ENCODE measurements around the gene KDM5C. TPM values are rescaled to one million over a fixed set of nuclear protein-coding genes. Genes with fewer than 3 reads are reported as not detected.

The KDM5C gene
- total RNA-seq, 1 donor from 2014 or later, result 65.2 TPM

DNA sequence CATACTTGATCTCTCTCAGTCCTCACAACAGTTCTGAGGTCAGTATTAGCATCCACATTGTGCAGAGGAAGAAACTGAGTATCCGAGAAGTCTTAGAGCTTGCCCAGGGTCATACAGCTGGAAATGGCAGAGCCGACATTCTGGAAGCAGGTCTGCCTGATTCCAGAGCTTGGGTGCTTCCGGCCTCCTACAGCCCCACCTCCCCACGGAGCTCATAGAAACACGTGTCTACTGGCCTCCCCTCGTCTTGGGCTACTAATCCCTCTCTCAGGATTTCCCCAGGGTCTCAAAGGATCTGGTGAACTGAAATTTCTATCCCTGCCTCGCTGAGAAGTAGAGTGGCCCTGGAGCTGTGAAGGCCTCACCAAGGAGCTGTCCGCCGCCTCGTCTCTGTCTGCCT lies 12.0 kb upstream of the KDM5C start:
- Histone ChIP-seq H3K4me1 (no peaks in the 10 kb centered on the region), H3K4me3 (no peak overlapping the region), H3K27ac (no peak overlapping the region), H3K36me3 (peaks cover 5% of the 10 kb centered on the region), H3K27me3 (no peaks in the 10 kb centered on the region), H3K9me3 (no peaks in the 10 kb centered on the region)
- ATAC-seq (no peak), DNase-seq (no peak)
- intact Hi-C loops (cut with DNase I), result no loop called here
- TF ChIP-seq, protein P1, sequence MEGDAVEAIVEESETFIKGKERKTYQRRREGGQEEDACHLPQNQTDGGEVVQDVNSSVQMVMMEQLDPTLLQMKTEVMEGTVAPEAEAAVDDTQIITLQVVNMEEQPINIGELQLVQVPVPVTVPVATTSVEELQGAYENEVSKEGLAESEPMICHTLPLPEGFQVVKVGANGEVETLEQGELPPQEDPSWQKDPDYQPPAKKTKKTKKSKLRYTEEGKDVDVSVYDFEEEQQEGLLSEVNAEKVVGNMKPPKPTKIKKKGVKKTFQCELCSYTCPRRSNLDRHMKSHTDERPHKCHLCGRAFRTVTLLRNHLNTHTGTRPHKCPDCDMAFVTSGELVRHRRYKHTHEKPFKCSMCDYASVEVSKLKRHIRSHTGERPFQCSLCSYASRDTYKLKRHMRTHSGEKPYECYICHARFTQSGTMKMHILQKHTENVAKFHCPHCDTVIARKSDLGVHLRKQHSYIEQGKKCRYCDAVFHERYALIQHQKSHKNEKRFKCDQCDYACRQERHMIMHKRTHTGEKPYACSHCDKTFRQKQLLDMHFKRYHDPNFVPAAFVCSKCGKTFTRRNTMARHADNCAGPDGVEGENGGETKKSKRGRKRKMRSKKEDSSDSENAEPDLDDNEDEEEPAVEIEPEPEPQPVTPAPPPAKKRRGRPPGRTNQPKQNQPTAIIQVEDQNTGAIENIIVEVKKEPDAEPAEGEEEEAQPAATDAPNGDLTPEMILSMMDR (IDR thresholded peaks at IDR 0.05), result no peak

DNA sequence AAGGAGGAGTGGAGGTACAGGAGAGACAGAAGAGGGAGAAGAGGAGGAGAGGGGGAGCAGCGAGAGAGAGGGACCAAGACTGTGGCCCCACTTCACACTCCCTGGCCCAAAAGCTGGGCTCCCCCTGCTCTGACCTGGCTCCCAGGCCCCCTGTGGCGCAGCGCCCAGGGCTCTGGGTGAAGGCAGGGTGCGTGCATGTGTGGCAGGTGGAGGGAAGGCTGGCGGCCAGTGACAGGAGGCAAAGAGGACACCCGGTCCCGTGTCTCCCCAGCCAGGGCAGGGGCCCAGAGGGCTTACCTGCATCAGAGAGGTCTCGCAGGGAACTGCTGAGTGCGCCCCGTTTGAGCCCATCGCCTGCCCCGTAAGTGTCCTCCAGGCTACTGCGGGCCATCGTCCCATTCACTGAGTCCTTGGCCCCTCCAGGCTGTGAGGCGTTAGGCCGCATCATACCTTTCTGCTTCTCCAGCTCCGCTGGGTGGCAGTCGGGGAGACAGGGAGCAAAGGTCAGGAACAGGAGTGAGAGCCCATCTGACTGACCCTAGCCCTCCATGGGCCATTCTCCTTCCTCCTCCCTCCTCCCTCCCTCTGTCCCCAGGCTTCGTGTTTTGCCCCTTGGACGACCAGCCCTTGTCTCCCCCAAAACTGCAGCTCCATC lies 11.1 kb upstream of the KDM5C start:
- no peak overlapping the region for H3K4me3 ChIP-seq
- ATAC-seq (no peak), DNase-seq (no peak)
- H3K4me1 ChIP-seq, result no peaks in the 10 kb centered on the region
- peaks cover 5% of the 10 kb centered on the region for H3K36me3 ChIP-seq
- H3K27me3 ChIP-seq, result no peaks in the 10 kb centered on the region
- TF ChIP-seq, protein P1 (IDR thresholded peaks at IDR 0.05), result no peak
- no peak overlapping the region for H3K27ac ChIP-seq
- H3K9me3 ChIP-seq, result no peaks in the 10 kb centered on the region
- intact Hi-C loops (cut with DNase I), result no loop called here

DNA sequence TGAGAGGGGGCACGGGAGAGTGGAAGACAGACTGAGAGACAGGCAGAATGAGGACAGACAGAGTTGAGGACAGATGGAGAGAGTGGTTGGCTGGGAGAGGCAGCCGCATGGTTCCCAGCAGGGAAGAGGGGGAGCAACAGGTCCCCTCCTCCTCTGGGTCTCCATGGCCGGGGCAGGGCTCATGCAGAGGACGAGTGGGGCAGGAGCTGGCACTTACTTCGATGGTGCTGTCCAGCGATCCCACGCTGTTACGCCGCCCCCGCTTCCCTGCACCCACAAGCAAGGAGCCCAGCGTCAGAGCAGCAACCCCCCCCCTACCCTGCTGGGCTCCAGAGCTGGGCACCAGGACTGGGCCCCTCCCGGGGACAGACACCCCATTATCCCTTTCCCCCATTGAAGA lies 10.6 kb upstream of the KDM5C start:
- intact Hi-C loops (cut with DNase I), result no loop called here
- no peak overlapping the region for H3K27ac ChIP-seq
- no peaks in the 10 kb centered on the region for H3K9me3 ChIP-seq
- TF ChIP-seq, protein P1 (IDR thresholded peaks at IDR 0.05), result no peak
- peaks cover 5% of the 10 kb centered on the region for H3K36me3 ChIP-seq
- H3K4me3 ChIP-seq, result no peak overlapping the region
- ATAC-seq (no peak), DNase-seq (no peak)
- no peaks in the 10 kb centered on the region for H3K4me1 ChIP-seq
- no peaks in the 10 kb centered on the region for H3K27me3 ChIP-seq

DNA sequence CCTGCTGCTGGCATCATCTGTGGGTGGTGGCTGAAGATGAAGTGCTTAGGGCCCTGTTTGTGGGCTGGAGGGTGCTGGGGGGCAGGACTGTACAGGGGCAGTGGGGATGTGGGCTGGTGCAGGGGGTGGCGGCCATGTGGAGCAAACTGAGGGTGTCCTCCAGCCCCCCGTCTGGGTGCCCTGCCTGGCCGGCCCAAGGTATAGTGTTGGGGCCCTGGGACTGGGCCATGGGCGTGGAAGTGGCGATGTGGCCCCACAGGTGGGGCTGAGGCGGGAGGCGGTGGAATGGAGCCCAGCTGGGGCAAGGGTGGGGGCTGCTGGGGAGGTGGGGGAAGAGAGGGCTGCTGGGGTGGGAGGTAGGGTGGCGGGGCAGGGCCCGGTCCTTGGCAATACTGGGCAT lies 9.5 kb upstream of the KDM5C start:
- Histone ChIP-seq H3K36me3 (peaks cover 5% of the 10 kb centered on the region), H3K27ac (no peak overlapping the region), H3K4me3 (no peak overlapping the region), H3K27me3 (no peaks in the 10 kb centered on the region), H3K9me3 (no peaks in the 10 kb centered on the region), H3K4me1 (no peaks in the 10 kb centered on the region)
- DNase-seq (no peak), ATAC-seq (no peak)
- TF ChIP-seq, protein P1 (IDR thresholded peaks at IDR 0.05), result no peak
- intact Hi-C loops (cut with DNase I), result no loop called here

DNA sequence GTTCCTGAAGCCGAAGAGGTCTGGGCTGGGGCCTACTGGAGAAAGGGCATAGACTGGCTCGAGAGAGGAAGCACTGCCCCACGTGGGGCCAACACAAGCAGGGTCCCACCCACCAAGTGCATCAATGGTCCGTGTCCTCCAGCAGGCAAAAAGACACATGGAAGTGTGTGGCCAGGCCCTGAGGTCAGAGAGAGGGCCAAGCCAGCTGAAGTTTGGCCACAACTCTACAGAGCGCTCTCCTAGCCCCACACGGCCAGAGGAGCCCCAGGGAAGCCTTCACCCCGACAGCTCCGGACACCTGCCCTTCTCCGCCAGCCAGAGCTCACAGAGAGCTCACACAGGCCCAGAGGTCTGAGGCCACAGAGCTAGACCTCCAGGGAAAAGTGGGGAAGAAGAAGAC lies 8.5 kb upstream of the KDM5C start:
- TF ChIP-seq, protein P1 (IDR thresholded peaks at IDR 0.05), result no peak
- no peak overlapping the region for H3K4me3 ChIP-seq
- DNase-seq (no peak), ATAC-seq (no peak)
- H3K4me1 ChIP-seq, result no peaks in the 10 kb centered on the region
- H3K36me3 ChIP-seq, result peaks cover 5% of the 10 kb centered on the region
- H3K27me3 ChIP-seq, result no peaks in the 10 kb centered on the region
- intact Hi-C loops (cut with DNase I), result no loop called here
- H3K9me3 ChIP-seq, result no peaks in the 10 kb centered on the region
- no peak overlapping the region for H3K27ac ChIP-seq

DNA sequence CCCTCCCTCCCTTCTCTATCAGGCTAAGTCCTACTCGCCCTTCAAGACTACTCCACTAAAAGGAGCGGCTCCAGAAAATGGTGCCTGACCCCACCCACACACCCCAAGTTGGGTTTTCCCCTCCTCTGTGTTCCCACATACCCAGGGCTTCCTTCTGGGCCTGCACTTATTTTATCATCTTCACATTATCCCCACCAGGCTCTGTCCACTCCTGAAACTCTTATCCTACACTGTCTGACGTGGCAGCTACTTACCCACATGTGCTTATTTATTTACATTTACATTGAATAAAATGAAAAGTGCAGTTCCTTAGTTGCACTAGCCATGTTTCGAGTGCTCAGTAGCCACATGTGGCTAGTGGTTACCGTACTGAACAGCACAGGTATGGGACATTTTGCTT lies 5.1 kb upstream of the KDM5C start:
- DNase-seq, result no peak
- H3K4me1 ChIP-seq, result no peaks in the 10 kb centered on the region
- no peak for ATAC-seq
- no peaks in the 10 kb centered on the region for H3K9me3 ChIP-seq
- no peak overlapping the region for H3K27ac ChIP-seq
- TF ChIP-seq, protein P1 (IDR thresholded peaks at IDR 0.05), result no peak
- intact Hi-C loops (cut with DNase I), result no loop called here
- H3K36me3 ChIP-seq, result no peaks in the 10 kb centered on the region
- H3K4me3 ChIP-seq, result no peak overlapping the region
- no peaks in the 10 kb centered on the region for H3K27me3 ChIP-seq
